ENCODE results near the gene R3HDM4.

DNA sequence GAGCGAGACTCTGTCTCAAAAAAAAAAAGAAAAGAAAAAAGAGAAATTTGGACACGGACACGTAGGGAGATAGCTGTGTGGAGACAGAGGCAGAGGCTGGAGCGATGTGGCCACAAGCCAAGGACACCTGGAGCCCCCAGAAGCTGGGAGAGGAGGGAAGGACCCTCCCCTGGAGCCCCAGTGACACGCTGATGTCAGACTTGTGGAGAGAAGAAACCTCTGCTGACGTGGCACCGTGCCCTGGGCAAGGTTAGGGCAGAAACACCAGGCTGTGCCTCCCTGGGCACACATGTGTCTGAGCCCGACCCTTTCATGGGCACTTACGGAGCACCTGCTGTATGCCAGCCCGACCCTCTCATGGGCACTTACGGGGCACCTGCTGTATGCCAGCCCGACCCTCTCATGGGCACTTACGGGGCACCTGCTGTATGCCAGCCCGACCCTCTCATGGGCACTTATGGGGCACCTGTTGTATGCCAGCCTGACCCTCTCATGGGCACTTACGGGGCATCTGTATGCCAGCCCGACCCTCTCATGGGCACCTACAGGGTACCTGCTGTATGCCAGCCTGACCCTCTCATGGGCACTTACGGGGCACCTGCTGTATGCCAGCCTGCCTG, 30.6 kb upstream of the R3HDM4 start:
- TF ChIP-seq, protein P1, sequence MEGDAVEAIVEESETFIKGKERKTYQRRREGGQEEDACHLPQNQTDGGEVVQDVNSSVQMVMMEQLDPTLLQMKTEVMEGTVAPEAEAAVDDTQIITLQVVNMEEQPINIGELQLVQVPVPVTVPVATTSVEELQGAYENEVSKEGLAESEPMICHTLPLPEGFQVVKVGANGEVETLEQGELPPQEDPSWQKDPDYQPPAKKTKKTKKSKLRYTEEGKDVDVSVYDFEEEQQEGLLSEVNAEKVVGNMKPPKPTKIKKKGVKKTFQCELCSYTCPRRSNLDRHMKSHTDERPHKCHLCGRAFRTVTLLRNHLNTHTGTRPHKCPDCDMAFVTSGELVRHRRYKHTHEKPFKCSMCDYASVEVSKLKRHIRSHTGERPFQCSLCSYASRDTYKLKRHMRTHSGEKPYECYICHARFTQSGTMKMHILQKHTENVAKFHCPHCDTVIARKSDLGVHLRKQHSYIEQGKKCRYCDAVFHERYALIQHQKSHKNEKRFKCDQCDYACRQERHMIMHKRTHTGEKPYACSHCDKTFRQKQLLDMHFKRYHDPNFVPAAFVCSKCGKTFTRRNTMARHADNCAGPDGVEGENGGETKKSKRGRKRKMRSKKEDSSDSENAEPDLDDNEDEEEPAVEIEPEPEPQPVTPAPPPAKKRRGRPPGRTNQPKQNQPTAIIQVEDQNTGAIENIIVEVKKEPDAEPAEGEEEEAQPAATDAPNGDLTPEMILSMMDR (conservative IDR thresholded peaks at IDR 0.05): no peak
- no peak for TF ChIP-seq EZH2 (IDR thresholded peaks at IDR 0.05; ENCODE audit: low read depth)

Data from PC-9 (cell line).